Measurements from ENCODE around the gene RHEBL1. TPM values are rescaled to one million over a fixed set of nuclear protein-coding genes. Genes with fewer than 3 reads are reported as not detected.

RHEBL1 gene
- total and polyA plus RNA-seq, 2 of the 8 experiments (the other 6 are each of a cell fraction or from before 2014, with no cell fraction given): 7.5 to 9.4 TPM

DNA sequence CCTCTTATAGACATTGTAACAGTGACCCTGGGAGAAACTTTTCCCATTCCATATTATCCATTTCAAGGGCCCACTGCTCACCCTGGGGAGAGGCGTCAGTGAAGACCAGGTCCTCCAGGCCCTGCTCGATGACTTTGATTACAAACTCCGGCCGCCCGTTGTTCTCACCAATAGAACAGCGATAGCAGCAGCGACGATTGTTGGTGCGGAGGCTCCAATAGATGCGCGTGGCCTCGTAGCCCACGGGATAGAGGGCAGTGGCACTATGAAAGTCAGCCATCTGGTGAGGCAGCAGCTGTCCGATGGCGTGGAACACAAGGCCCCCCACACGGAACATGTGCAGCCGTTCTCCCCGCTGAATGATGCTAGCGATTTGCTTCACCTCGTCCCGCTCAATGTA lies 43.7 kb downstream of the RHEBL1 start:
- Histone ChIP-seq H2BK20ac (ENCODE audit: low read length) (no peak overlapping the region), H3K36me3 (ENCODE audit: control insufficient read depth in 2 of 4, insufficient read depth in 4 of 4, low read length in 3 of 4) (peaks cover 35 to 83% (median 70%) of the 10 kb centered on the region in 4 experiments; a peak in 7 of 8 replicates), H3K79me1 (ENCODE audit: low read depth, low read length) (no peaks in the 10 kb centered on the region; the same call in 1 of the 2 replicates), H2BK120ac (replicated peaks; ENCODE audit: low read depth, low read length) (no peak overlapping the region), H3K9ac (replicated peaks in 1 of 4; ENCODE audit: extremely low read depth in 1 of 4, low read depth in 3 of 4, low read length in 3 of 4) (no peak overlapping the region), H2AK5ac (ENCODE audit: low read depth, low read length) (no peak overlapping the region), H4K91ac (replicated peaks; ENCODE audit: insufficient read length, low read length) (no peak overlapping the region), H3K56ac (replicated peaks; ENCODE audit: insufficient read length, low read depth, low read length) (no peak overlapping the region), H3K23me2 (ENCODE audit: low read depth, low read length) (no peaks in the 10 kb centered on the region), H3K23ac (ENCODE audit: insufficient read length) (no peak overlapping the region), H2BK12ac (ENCODE audit: low read depth, low read length) (no peak overlapping the region), H2BK15ac (ENCODE audit: low read length) (no peak overlapping the region), H3K27me3 (replicated peaks in 1 of 4; ENCODE audit: control insufficient read depth in 3 of 4, extremely low read depth in 1 of 4, insufficient read depth in 3 of 4, low read length in 3 of 4) (no peaks in the 10 kb centered on the region), H2AFZ (ENCODE audit: low read length) (no peak overlapping the region), H4K20me1 (replicated peaks in 1 of 2; ENCODE audit: control insufficient read depth in 1 of 2, insufficient read depth in 2 of 2, low read length in 2 of 2) (peaks cover 6 to 8% of the 10 kb centered on the region in 2 experiments), H3K9me3 (ENCODE audit: insufficient read depth in 2 of 2, low read depth in 1 of 2, low read length in 1 of 2) (no peaks in the 10 kb centered on the region), H4K8ac (ENCODE audit: extremely low read depth, insufficient read depth, low read length) (no peak overlapping the region), H3K4me1 (replicated peaks in 1 of 4; ENCODE audit: control insufficient read depth in 3 of 4, insufficient read depth in 4 of 4, low read length in 3 of 4) (no peaks in the 10 kb centered on the region), H3K27ac (ENCODE audit: low read depth, low read length) (no peak overlapping the region), H3K79me2 (ENCODE audit: control insufficient read depth in 1 of 2, insufficient read depth in 2 of 2, low read length in 2 of 2) (no peaks in the 10 kb centered on the region), H3K14ac (ENCODE audit: insufficient read length) (no peak overlapping the region), H4K5ac (ENCODE audit: insufficient read length, low read depth, low read length) (no peak overlapping the region), H3K18ac (ENCODE audit: extremely low read depth, low read length) (no peak overlapping the region), H3K4me3 (ENCODE audit: extremely low read depth in 1 of 4, insufficient read depth in 2 of 4, low read depth in 3 of 4, low read length in 4 of 4) (no peak overlapping the region), H3K4ac (replicated peaks; ENCODE audit: insufficient read length, low read depth, low read length) (no peak overlapping the region), H2BK5ac (ENCODE audit: low read depth, low read length) (no peak overlapping the region), H3K4me2 (ENCODE audit: insufficient read depth in 1 of 2, low read depth in 2 of 2, low read length in 2 of 2) (no peak overlapping the region)
- WGBS, 2 experiments (ENCODE audit: extremely low coverage in 1 of 2, insufficient coverage in 1 of 2, insufficient read length in 1 of 2, insufficient replicate concordance in 2 of 2, low coverage in 1 of 2, low lambda C conversion rate in 2 of 2, missing lambda C conversion rate in 1 of 2): 94% methylated on average over 21 of the region's 21 CpGs; no CpG with 5 or more reads in 1 of the 2 experiments
- ChIA-PET CTCF (ENCODE audit: partially characterized antibody) (interaction anchor here (0.9 to 4.9 kb wide), 2 partner anchors 11 to 18 kb away, joined by 3 to 43 read pairs; no protein-coding TSS in a partner anchor), POLR2A (ENCODE audit: partially characterized antibody) (interaction anchor here (0.6 to 22.2 kb wide), 2 partner anchors 15 to 97 kb away, joined by 3 to 339 read pairs; no protein-coding TSS in a partner anchor)
- FAIRE-seq: no peak
- no peak for DNase-seq (ENCODE audit: low read depth in 1 of 2, low spot score in 2 of 2)
- TF ChIP-seq SIRT6 (IDR thresholded peaks at IDR 0.05; ENCODE audit: low read length) (no peak), EP300 (IDR thresholded peaks at IDR 0.05; ENCODE audit: borderline replicate concordance in 1 of 2, low read depth in 2 of 2, low read length in 2 of 2) (no peak), TEAD4 (IDR thresholded peaks at IDR 0.05; ENCODE audit: low read depth, low read length) (no peak), SAP30 (IDR thresholded peaks at IDR 0.05; ENCODE audit: insufficient read depth, insufficient replicate concordance, low read length) (no peak), YY1 (IDR thresholded peaks at IDR 0.05; ENCODE audit: low read depth, low read length) (no peak), HDAC6 (IDR thresholded peaks at IDR 0.05; ENCODE audit: low read depth, low read length) (no peak), TAF7 (optimal IDR thresholded peaks at IDR 0.05; ENCODE audit: borderline replicate concordance, low read depth, low read length) (no peak), ZNF274 (IDR thresholded peaks at IDR 0.05; ENCODE audit: borderline replicate concordance, extremely low read depth, low read length) (no peak), CREB1 (IDR thresholded peaks at IDR 0.05) (no peak)
- TF ChIP-seq, protein P1, sequence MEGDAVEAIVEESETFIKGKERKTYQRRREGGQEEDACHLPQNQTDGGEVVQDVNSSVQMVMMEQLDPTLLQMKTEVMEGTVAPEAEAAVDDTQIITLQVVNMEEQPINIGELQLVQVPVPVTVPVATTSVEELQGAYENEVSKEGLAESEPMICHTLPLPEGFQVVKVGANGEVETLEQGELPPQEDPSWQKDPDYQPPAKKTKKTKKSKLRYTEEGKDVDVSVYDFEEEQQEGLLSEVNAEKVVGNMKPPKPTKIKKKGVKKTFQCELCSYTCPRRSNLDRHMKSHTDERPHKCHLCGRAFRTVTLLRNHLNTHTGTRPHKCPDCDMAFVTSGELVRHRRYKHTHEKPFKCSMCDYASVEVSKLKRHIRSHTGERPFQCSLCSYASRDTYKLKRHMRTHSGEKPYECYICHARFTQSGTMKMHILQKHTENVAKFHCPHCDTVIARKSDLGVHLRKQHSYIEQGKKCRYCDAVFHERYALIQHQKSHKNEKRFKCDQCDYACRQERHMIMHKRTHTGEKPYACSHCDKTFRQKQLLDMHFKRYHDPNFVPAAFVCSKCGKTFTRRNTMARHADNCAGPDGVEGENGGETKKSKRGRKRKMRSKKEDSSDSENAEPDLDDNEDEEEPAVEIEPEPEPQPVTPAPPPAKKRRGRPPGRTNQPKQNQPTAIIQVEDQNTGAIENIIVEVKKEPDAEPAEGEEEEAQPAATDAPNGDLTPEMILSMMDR (IDR thresholded peaks at IDR 0.05; ENCODE audit: control extremely low read depth in 1 of 3, insufficient read depth in 1 of 3, low read depth in 1 of 3, low read length in 3 of 3): no peak
- TF ChIP-seq, protein P2, sequence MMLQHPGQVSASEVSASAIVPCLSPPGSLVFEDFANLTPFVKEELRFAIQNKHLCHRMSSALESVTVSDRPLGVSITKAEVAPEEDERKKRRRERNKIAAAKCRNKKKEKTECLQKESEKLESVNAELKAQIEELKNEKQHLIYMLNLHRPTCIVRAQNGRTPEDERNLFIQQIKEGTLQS (IDR thresholded peaks at IDR 0.05; ENCODE audit: insufficient read depth, low read depth, low read length): no peak

Measured in H1 (cell line).